TTC549 (cell line): ENCODE data around the gene CNOT11.

ENCODE experiments used
- FAIRE-seq: peaks from 2 replicates; lab custom pipeline; 2012; peaks lifted over from hg19 to GRCh38; lab: Jason Lieb, UNC

CNOT11 gene

DNA sequence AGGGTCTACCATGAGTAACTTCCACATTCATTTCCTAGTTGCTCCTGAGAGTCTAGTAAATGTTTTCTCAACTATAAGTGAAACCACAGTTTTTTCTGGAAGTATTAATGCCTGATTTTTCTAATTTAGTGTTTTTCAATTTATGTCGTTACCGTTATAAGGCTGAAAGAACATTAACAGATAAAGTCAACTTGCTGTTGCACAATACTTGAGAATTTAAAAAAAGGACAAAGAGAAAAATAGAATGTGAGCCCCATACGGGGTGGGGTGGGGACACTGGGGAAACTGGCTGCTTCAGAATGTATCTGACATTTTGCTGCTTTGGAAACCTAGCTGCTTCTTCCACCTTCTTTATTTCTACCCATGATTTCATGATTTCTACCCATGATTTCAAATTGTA lies 26.2 kb downstream of the CNOT11 start:
- FAIRE-seq: no peak

GRCh38 chr2:101281482-101281881 lies 28.8 kb downstream of the CNOT11 start:
- FAIRE-seq: no peak

GRCh38 chr2:101282980-101283379 lies 30.3 kb downstream of the CNOT11 start:
- no peak for FAIRE-seq

GRCh38 chr2:101286684-101287083 lies 34.0 kb downstream of the CNOT11 start:
- FAIRE-seq: no peak

- no peak for FAIRE-seq
Observed at GRCh38 chr2:101287303-101287702, 34.6 kb downstream of the CNOT11 start.

DNA sequence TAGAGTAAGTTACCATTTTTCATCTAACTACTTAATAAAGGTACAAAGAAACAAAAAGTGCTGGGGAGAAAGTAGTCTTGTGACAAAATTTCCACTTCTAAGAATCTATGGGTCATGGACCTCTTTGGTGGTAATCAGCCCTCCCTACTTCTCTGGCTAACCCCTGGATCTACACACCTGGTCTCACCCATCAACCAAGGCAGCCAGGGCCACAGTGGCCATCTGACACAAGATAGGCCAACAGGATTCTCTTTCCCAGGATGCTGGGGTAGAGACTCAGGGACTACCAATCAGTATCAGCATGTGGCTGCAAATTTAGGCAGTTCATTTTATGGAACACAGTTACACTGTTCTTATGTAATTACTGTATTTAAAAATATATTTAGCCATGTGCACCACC lies 38.0 kb downstream of the CNOT11 start:
- no peak for FAIRE-seq

DNA sequence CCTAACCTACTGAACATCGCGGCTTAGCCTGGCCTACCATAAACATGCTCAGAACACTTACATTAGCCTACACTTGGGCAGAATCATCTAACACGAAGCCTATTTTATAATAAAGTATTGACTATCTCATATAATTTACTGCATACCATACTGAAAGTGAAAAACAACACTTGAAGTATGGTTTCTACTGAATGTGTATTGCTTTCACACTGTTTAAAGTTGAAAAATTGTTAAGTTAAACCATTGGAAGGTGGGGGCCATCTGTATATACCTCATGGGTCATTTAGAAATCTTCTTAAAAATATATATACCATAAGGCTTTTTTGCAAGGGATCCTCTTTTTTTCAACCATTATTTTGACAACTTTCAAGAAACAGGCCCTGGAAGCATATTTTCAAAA lies 39.3 kb downstream of the CNOT11 start:
- FAIRE-seq: no peak

GRCh38 chr2:101293544-101293943 lies 40.9 kb downstream of the CNOT11 start:
- no peak for FAIRE-seq

DNA sequence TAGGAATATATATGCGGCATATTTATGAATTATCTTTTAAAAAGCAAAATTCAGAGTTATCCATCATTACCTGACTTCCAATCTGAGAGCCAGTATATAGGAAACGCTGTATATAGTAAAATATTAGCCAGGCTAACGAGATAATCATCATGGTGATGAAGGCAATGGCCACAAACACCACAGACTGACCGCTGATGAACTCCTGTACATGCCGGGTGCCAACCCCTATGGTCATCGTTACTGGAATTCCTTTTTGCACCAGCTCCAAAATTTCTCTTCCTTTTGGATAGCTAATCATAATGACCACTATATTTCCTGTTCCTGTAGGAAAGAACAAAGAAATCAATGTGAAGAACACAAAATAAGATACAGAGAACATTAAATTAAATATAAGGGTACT lies 42.2 kb downstream of the CNOT11 start:
- FAIRE-seq: no peak

GRCh38 chr2:101295895-101296294 lies 43.2 kb downstream of the CNOT11 start:
- FAIRE-seq: no peak

DNA sequence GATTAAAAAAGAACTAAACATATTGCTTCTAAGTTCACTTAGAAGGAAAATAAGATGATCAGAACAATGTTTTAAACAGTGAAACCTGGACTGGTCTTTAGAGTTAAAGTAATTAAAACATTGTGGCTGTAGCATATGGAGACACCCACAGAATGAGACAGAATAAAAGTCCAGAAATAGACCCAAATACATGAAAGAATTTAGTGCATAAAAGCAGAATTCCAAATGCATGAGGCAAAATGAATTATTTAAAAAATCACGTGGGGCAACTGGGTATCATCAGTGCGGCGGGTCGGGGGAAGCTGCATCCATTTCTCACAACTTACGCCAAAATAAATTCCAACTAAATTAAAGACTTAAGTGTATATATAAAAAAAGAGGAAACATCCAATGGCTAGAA lies 43.7 kb downstream of the CNOT11 start:
- no peak for FAIRE-seq

DNA sequence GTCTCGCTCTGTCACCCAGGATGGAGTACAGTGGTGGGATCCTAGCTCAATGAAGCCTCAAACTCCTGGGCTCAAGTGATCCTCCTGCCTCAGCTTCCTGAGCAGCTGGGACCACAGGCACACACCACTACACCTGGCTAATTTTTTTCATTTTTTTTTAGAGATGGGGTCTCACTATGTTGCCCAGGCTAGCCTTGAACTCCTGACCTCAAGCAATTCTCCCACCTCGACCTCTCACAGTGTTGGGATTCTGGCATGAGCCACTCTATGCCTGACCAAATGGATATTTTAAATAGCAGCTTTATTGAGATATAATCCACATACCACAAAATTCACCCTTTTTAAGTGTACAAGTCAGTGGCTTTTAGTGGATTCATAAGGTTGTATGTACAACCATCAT lies 44.7 kb downstream of the CNOT11 start:
- FAIRE-seq: no peak

GRCh38 chr2:101299604-101300003 lies 46.9 kb downstream of the CNOT11 start:
- no peak for FAIRE-seq

- no peak for FAIRE-seq
Observed at GRCh38 chr2:101300164-101300563, 47.5 kb downstream of the CNOT11 start.

DNA sequence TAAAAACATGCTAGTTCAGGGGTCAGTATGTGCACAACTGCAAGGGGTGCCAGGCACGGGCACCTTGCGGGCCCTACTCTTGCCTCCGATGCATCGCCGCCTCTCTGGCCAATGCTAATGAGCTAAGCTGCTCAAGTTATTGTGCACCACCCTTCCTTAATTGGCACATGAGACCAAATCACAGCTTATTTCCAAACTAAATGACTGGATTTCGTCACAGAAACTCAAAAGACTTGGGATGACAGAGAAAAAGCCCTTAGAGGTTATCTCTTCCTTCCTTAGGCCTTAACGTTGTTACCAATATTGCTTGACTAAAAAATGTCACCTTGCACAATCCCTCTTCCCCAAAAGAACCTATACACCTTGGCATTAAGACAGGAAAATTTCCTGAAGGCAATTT lies 48.1 kb downstream of the CNOT11 start:
- FAIRE-seq: no peak

GRCh38 chr2:101302016-101302415 lies 49.3 kb downstream of the CNOT11 start:
- no peak for FAIRE-seq

GRCh38 chr2:101303688-101304087 lies 51.0 kb downstream of the CNOT11 start:
- no peak for FAIRE-seq

DNA sequence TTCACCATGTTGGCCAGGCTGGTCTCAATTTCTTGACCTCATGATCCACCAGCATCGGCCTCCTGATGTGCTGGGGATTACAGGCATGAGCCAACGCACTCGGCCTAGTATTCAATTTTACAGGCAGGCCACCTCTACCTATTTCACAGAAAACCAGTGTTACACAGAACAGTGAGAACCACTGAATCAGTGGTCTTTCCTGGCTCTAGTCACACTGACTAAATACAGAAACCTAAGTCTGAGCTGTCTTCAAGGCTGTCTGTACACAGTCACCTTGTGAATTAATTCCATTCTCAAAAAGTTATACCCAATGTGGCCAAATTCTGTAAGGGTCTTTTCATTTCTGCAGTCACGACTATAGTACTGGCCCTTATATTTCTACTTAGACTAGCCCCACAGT lies 52.3 kb downstream of the CNOT11 start:
- FAIRE-seq: no peak

DNA sequence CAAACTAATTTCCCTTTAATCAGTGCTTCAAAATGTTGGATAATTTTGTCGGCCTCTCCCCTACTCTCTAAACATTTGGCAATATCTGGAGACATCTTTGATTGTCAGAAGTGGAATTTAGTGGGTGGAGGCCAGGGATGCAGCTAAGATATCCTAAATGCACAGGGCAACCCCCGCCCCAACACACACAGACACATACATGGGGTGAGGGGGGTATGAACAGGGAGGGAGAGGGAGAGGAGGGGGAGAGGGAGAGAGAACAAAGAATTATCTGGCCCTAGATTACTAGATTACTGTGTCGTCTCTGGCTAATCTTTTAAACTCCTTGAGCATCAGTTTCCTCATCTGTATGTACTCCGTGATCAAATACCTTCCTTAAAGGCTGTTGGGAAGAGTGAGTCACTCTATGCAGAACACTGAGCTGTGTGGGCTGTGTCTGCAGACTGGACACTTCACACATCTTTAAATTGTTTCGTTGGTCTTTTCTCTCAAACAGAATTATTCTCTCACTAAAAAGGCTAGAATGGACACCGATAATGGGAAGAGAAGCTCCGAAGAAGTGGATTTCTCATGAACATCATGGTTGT lies 52.9 kb downstream of the CNOT11 start:
- FAIRE-seq: no peak

GRCh38 chr2:101306410-101306809 lies 53.7 kb downstream of the CNOT11 start:
- FAIRE-seq: no peak

DNA sequence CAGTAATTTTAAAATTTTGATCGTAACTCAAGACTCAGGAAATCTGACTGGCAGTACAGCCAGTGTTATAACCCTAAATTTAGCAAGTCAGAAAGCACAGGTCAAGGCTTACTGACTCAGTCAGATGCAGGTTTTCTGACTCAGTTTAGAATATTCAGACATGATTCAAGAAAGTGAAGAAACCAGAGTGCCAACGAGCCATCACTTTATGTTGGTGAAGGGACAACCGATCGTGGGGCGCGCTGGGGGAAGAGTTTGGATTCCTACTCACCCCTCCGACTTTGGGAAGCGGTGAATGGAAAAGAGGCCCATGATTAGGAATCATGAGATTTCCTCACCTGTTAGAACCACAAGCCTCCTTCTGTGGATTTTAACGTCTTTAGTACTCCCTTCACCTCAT lies 54.8 kb downstream of the CNOT11 start:
- no peak for FAIRE-seq

- FAIRE-seq: no peak
Observed at GRCh38 chr2:101307950-101308431, 55.3 kb downstream of the CNOT11 start.

DNA sequence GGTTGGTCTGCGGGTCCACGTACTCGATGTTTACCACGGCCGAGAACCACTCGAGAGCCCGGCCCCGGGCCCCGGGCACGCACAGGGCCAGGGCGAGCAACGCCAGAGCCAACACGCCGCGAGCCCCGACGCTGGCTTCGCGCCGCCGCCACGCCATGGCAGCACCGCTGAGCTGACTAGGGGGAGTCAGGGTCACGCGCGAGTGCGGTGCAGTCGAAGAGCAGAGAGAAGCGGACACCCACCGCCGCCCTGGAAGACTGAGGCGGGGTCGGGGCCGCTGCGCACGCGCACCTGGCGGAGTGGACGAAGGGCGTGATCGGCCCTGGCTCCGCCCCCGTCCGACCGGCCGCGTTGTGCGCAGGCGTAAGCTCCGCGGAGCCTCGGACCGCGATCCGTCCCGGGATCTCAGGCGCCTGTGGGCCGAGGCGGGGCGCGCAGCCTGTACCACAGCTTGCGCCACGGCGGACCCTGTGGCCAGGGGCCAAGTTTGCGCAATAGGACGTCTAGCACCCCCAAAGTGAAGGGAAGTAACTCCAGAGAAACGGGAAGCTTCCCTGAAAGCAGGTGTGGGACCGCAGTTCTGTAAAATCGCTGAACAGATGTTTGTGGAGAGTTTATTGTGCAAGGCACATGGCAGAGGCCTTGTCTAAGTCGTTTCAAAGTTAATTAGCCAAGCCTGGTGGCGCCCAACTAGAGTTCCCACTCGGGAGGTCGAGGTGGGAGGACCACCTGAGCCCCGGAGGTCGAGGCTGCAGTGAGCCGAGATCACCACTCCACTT lies 55.9 kb downstream of the CNOT11 start, which contains the start of gene RNF149:
Gene RNF149 (minus strand): TSS at position 270 of the 779 bp plus-strand sequence. CDS start 113 bp downstream, at position 157.
- no peak for FAIRE-seq
